Lower lobe of right lung (tissue), 2 donors: ENCODE results near the gene TPI1. TPM values are rescaled to one million over a fixed set of nuclear protein-coding genes. Genes with fewer than 3 reads are reported as not detected.

ENCODE experiments used
- ATAC-seq, 2 donors: fragments of 200-7000 bp; cut with Tn5 transposase; one replicate each; pipeline ENCODE4 v1.9.1; 2020 to 2022; ENCODE audit warnings: mild to moderate bottlenecking in 2 of 2, moderate library complexity in 2 of 2
- DNase-seq: peaks from one replicate; pipeline ENCODE4 v3.0.0-alpha.2; 2020
- H3K27ac ChIP-seq: fragments of 200-600 bp; one replicate; pipeline ENCODE4 v1.8.0; 2022
- H3K27me3 ChIP-seq: fragments of 200-600 bp; one replicate; pipeline ENCODE4 v1.8.0; 2022; ENCODE audit warnings: low read depth
- H3K36me3 ChIP-seq: fragments of 200-600 bp; one replicate; pipeline ENCODE4 v1.8.0; 2022; ENCODE audit warnings: mild to moderate bottlenecking
- H3K4me1 ChIP-seq: fragments of 200-600 bp; one replicate; pipeline ENCODE4 v1.8.0; 2022
- H3K4me3 ChIP-seq: fragments of 200-600 bp; one replicate; pipeline ENCODE4 v1.8.0; 2022; ENCODE audit warnings: mild to moderate bottlenecking
- H3K9me3 ChIP-seq: fragments of 200-600 bp; one replicate; pipeline ENCODE4 v1.8.0; 2022
- intact Hi-C: fragments of 100-400 bp; cut with DNase I; formaldehyde crosslinking; loops from one replicate; pipeline ENCODE4 v1.11.0; 2022
- total RNA-seq: library from RNA; stranded (reverse); fragmentation: NEBNext Ultra II Directional; extraction: Animal tissue kit (Norgen Biotek cat#: 25700); gene quantifications from one replicate; pipeline ENCODE4 v1.2.1, GENCODE V29; 2021
- TF ChIP-seq, protein P1 (sequence below): fragments of 200-600 bp; IDR thresholded peaks from one replicate; pipeline ENCODE4 v1.8.0; 2022; ENCODE audit warnings: antibody characterized with exemption, mild to moderate bottlenecking
- donor health status: DM: no; HTN: yes; CAD: no; lungs with severe emphysema.

The TPI1 gene
- total RNA-seq, 1 donor from 2014 or later = 278 TPM

DNA sequence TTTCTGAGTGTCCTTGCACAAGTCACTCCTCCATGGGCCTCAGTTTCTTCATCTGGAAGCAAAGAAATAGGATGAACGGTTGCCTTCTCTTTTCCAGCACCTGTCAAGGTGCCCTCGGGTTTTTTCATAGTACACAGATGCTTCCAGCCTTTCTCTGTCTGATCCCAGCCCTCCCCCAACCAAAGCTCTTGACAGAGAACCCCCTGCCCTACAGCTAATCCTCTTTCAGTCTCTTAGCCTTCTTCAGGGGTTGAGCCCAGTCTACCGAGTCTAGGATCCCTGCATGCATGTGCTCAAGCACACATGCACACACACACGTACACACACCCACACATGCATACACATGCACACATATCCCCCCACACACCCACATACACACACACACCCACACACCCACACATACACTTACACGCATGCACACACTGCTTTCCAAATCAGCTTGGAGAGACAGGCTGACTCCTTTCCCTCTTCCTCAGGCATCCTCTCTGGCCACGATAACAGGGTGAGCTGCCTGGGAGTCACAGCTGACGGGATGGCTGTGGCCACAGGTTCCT, 20.9 kb upstream of the TPI1 start:
- intact Hi-C loops = no loop called here
- ATAC-seq = no peak
- no peak for DNase-seq
- Histone ChIP-seq H3K9me3 (no peaks in the 10 kb centered on the region), H3K27me3 (no peaks in the 10 kb centered on the region), H3K36me3 (peaks cover 9% of the 10 kb centered on the region), H3K27ac (no peak overlapping the region), H3K4me1 (peaks cover 5% of the 10 kb centered on the region), H3K4me3 (no peak overlapping the region)
- TF ChIP-seq, protein P1, sequence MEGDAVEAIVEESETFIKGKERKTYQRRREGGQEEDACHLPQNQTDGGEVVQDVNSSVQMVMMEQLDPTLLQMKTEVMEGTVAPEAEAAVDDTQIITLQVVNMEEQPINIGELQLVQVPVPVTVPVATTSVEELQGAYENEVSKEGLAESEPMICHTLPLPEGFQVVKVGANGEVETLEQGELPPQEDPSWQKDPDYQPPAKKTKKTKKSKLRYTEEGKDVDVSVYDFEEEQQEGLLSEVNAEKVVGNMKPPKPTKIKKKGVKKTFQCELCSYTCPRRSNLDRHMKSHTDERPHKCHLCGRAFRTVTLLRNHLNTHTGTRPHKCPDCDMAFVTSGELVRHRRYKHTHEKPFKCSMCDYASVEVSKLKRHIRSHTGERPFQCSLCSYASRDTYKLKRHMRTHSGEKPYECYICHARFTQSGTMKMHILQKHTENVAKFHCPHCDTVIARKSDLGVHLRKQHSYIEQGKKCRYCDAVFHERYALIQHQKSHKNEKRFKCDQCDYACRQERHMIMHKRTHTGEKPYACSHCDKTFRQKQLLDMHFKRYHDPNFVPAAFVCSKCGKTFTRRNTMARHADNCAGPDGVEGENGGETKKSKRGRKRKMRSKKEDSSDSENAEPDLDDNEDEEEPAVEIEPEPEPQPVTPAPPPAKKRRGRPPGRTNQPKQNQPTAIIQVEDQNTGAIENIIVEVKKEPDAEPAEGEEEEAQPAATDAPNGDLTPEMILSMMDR = no peak

DNA sequence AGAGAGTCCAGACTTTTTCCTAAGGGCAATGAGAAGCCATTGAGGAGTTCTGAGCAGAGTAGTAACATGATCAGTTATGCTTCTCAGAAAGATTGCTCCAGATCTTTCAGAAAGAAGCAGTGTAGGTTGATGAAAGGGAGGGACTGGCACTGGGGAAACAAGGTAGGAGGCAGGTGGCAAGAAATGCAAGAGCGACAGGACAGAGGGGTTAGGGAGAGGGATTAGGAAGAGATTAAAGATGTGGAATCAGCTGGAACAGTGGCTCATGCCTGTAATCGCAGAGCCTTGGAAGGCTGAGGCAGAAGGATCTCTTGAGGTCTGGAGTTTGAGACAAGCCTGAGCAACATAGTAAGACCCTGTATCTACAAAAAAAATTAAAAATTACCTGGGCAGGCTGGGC, 19.7 kb upstream of the TPI1 start:
- no peaks in the 10 kb centered on the region for H3K9me3 ChIP-seq
- no peak overlapping the region for H3K4me3 ChIP-seq
- ATAC-seq (no peak), DNase-seq (no peak)
- peaks cover 5% of the 10 kb centered on the region for H3K4me1 ChIP-seq
- intact Hi-C loops = no loop called here
- TF ChIP-seq, protein P1 = no peak
- no peaks in the 10 kb centered on the region for H3K27me3 ChIP-seq
- H3K27ac ChIP-seq = no peak overlapping the region
- H3K36me3 ChIP-seq = peaks cover 9% of the 10 kb centered on the region

DNA sequence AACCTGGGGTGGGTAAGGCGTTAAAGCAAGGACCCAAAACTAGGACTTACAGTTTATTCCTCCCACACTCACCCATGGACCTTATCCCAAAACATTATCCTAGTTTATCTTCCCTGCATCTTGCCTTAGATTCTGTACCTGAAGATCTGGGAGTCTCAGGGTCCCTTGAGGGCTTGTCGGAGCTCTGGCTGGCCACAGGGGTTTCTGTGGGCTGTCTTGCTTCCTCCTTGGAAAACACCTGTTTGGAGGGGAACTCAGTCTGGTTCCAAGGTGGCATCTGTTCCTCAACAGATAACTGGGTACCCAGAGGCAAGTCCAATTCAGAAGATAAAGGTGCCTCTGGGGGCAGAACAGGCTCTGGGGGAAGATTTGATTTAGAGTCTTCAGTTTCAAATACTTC, 17.9 kb upstream of the TPI1 start:
- no peak overlapping the region for H3K4me3 ChIP-seq
- H3K27ac ChIP-seq = no peak overlapping the region
- intact Hi-C loops = no loop called here
- ATAC-seq = no peak
- no peak for DNase-seq
- H3K9me3 ChIP-seq = no peaks in the 10 kb centered on the region
- no peaks in the 10 kb centered on the region for H3K27me3 ChIP-seq
- H3K4me1 ChIP-seq = peaks cover 12% of the 10 kb centered on the region
- H3K36me3 ChIP-seq = peaks cover 4% of the 10 kb centered on the region
- TF ChIP-seq, protein P1 = no peak

DNA sequence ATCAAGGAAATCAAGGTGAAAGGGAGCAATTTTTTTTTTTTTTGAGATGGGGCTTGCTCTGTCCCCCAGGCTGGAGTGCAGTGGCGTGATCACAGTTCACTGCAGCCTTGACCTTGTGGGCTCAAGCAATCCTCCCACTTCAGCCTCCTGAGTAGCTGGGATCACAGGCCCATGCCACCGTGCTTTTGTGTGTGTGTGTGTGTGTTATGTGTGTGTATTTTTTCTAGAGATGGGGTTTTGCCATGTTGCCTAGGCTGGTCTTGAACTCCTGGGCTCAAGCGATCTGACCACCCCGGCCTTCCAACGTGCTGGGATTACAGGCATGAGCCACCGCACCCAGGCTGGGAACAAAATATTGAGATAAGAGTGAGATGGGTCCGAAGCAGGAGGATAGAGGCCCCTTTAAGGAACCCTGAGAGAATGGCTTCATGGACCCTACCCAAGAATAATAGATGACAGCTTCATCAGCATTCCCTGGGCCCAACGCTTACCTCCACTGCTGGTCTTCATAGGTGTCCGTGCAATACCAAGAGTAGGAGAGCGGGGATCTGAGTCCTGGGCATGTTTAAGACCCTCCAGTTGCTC, 17.3 kb upstream of the TPI1 start:
- TF ChIP-seq, protein P1 = no peak
- Histone ChIP-seq H3K27ac (no peak overlapping the region), H3K27me3 (no peaks in the 10 kb centered on the region), H3K4me3 (no peak overlapping the region), H3K4me1 (peaks cover 12% of the 10 kb centered on the region), H3K36me3 (peaks cover under 1% of the 10 kb centered on the region), H3K9me3 (no peaks in the 10 kb centered on the region)
- DNase-seq (no peak), ATAC-seq (no peak)
- intact Hi-C loops = no loop called here

DNA sequence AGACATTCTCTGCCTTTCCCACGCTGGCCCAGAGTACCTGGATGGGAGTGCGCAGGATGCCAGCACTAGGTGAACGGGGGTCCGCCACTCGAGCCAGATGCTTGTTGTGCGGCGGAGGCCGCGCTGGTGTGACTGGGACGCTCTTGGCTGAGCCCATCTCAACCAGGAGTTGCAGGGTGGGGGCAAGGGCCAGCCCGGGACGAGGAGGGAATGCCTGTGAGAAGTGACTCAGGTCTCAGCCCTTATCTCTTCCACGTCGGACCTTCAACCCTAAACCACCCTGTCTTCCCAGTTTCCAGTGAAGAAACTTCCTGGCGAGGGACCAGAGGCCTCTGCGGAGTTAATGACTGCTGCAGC, 16.6 kb upstream of the TPI1 start:
- intact Hi-C loops = no loop called here
- DNase-seq (no peak), ATAC-seq (no peak)
- H3K4me1 ChIP-seq = peaks cover 12% of the 10 kb centered on the region
- TF ChIP-seq, protein P1 = no peak
- H3K9me3 ChIP-seq = no peaks in the 10 kb centered on the region
- peaks cover 8% of the 10 kb centered on the region for H3K36me3 ChIP-seq
- no peaks in the 10 kb centered on the region for H3K27me3 ChIP-seq
- no peak overlapping the region for H3K27ac ChIP-seq
- peak overlapping the region; percentile 86 for H3K4me3 ChIP-seq
